ENCODE data around the gene ITGBL1.

The ITGBL1 gene

GRCh38 chr13:101711307-101712025 lies 259.0 kb downstream of the ITGBL1 start:
- no peak for TF ChIP-seq CTCF (conservative IDR thresholded peaks at IDR 0.05; ENCODE audit: low read depth)
- POLR2A ChIA-PET (ENCODE audit: low non-redundant PET) = no interaction called here
- no peak overlapping the region for H3K27ac ChIP-seq
- no peak for DNase-seq (ENCODE audit: low spot score)
- CTCF ChIA-PET = no interaction called here

DNA sequence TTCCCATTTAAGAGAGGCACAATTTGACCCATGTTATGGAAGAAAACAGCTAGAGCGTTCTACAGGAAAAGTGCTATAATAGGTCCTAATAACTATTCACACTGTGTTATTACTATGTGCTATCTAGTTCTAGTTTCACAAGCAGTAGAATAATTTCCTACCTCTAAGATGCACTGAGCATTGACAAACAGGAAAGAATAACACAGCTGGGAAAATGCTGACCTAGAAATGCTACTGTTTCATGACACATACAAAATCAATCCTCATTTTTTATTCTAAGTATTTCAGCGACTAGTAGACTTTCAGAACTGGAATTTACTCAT lies 259.5 kb downstream of the ITGBL1 start:
- no peak for DNase-seq (ENCODE audit: low spot score)
- ChIA-PET CTCF (no interaction called here), POLR2A (ENCODE audit: low non-redundant PET) (interaction anchor here (0.6 kb wide), 1 partner anchor 324 kb away, joined by 3 read pairs; no protein-coding TSS in a partner anchor)
- no peak for TF ChIP-seq CTCF (conservative IDR thresholded peaks at IDR 0.05; ENCODE audit: low read depth)
- H3K27ac ChIP-seq = no peak overlapping the region

GRCh38 chr13:101714195-101714594 lies 261.7 kb downstream of the ITGBL1 start:
- CTCF ChIA-PET = no interaction called here
- POLR2A ChIA-PET (ENCODE audit: low non-redundant PET) = no interaction called here
- no peak for TF ChIP-seq CTCF (conservative IDR thresholded peaks at IDR 0.05; ENCODE audit: low read depth)
- DNase-seq (ENCODE audit: low spot score) = no peak
- H3K27ac ChIP-seq = no peak overlapping the region

GRCh38 chr13:101717353-101717752 lies 264.9 kb downstream of the ITGBL1 start:
- no peak for DNase-seq (ENCODE audit: low spot score)
- H3K27ac ChIP-seq = no peak overlapping the region
- POLR2A ChIA-PET (ENCODE audit: low non-redundant PET) = no interaction called here
- TF ChIP-seq CTCF (conservative IDR thresholded peaks at IDR 0.05; ENCODE audit: low read depth) = no peak
- CTCF ChIA-PET = interaction anchor here (0.5 kb wide), 1 partner anchor 936 kb away, joined by 3 read pairs; no protein-coding TSS in a partner anchor

DNA sequence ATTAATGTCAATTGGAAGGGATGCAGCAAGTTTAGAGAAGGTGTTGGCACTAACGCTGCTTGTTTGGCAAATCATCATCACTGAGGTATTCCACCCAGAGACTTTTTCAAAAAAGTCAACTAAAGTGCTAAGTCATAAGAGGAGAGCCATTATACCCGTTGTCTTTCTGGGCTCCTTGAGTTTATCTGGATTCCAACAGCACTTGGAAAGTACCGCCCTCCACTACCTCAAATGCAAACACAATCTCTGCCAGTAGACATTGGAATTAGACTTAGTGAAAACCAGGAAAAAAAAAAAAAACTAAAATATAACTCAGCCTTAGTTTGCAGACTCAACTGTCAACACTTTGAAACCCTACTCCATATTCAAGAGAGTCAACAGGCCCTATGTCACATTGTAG lies 266.0 kb downstream of the ITGBL1 start:
- ChIA-PET CTCF (interaction anchor here (0.7 kb wide), 1 partner anchor 543 kb away, joined by 3 read pairs; no protein-coding TSS in a partner anchor), POLR2A (ENCODE audit: low non-redundant PET) (no interaction called here)
- no peak for TF ChIP-seq CTCF (conservative IDR thresholded peaks at IDR 0.05; ENCODE audit: low read depth)
- no peak overlapping the region for H3K27ac ChIP-seq
- DNase-seq (ENCODE audit: low spot score) = no peak

DNA sequence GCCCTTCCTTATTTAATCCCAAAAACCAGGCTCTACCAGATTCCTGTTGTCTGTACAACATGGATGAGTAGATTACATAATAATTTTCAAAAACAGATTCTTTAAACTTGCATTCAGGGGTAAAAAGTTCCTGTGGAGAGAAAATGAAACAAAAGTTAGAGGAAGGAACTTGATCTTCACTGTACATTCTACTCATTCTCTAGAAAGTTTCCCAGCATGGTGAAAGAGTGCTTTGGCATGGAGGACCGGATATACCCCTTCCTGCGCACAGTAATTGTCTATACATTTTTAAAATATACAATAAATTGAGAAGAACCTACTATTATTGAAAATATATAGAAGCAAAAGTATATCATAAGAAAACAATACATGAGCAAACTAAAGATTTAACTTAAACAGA lies 274.2 kb downstream of the ITGBL1 start:
- no peak for TF ChIP-seq CTCF (conservative IDR thresholded peaks at IDR 0.05; ENCODE audit: low read depth)
- ChIA-PET CTCF (interaction anchor here (0.6 kb wide), 1 partner anchor 112 kb away, joined by 3 read pairs; no protein-coding TSS in a partner anchor), POLR2A (ENCODE audit: low non-redundant PET) (no interaction called here)
- no peak overlapping the region for H3K27ac ChIP-seq
- DNase-seq (ENCODE audit: low spot score) = no peak

Measured in RWPE1 (cell line).